ENCODE results near the gene MYOM3.

Gene MYOM3

DNA sequence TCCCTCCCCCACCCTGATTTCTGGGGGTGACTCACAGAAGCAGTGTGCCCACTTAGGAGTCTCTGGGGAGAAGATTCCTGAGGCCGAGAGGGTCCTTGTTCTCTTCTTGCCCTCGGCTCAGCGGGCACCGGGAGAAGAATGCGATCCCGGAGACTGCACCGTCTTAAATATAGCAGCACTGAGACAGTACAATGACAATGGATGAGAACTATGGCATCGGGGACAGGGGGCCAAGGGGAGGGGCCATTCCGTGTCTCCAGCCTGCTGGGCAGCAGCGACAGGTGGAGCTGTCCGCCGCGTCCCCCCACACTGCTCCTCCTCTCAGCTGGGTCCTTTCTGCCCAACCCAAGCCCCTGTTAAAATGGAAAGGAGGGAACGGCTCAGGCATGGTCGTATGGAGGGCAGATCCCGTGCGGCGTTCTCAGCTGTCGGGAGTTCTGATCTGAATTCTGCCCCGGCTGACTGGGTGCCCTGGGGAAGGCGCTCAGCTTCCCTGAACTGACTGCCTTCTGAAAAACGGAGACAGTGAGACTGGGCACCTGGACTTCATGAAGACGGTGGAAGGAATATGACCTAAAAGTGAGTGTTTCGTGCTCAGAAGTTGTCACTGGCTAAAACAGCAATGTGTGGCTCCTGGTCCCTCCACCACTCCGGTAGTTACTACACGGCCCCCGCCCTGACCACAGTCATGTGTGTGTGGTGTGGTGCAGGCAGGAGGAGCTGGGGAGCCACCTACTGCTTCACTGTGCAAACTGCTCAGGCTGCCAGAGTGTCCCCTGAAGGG is at the start of gene MYOM3:
Gene MYOM3, minus strand, starts transcription at position 140 of the 784 bp plus-strand sequence. CDS start 3,499 bp downstream, outside the sequence.
- DNase-seq = peak; percentile 8

DNA sequence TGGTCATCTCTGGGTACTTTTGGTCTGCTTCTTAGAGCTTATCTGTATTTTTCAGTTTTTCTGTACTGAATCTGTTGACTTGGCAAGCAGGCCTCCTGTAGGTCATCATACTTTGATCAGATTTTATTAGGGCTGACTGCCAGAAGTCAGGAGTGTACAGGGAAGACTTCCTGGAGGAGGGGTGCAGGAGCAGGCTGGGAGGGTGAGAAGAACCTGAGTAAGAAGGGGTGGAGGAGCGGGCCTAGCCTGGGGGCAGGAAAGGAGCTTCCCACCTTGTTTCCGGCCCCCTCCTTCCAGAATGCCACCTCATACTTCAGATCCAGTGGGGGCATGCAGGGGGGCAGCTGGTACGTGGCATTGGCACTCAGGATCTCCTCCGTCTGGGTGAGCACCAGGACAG is 49.3 kb upstream of the MYOM3 start:
- no peak for DNase-seq

DNA sequence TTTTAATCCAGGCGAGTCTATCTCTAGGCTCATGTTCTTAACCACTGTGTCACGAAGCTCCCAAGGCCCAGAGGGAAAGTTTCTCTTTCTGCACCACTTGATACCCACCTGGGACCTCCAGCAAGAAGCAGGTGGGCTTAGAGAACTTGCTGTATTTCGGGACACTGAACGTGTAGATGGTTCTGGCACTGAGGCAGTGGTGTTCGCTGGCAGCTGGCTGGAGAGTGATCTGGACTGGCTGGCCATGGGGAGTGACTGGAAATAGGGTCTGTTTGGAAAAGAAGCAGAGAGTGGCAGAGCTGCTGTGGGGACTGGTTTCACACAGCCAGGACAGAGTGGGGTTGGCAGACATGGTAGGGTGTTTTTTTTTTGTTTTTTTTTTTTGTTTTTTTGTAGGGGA is 47.4 kb upstream of the MYOM3 start:
- no peak for DNase-seq

DNA sequence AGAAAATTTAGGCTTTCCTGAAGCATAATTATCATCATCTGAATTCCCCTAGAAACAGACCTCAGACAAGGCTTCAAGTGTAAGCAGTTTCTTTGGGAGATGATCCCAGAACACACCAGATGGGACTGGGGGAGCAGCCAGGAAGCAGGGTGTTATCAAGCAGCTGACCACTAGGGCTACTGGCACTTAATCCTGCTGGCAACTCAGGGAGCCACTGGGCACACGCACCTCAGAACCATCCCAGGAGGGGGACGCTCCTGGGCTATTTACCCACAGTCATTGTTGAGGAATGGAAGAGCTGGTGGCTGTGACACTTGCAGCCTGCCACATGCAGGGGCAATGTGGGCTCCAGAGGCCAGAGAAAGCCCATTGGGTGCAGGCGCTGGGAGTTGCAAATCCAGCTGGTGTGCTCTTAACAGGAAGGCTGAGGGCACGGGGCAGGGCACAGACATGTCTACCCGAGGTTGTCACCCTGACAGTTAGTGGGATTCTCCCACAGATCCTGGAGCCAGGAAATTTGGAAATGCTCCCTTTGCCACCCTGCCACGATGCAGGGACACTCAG is 46.1 kb upstream of the MYOM3 start:
- DNase-seq = no peak

DNA sequence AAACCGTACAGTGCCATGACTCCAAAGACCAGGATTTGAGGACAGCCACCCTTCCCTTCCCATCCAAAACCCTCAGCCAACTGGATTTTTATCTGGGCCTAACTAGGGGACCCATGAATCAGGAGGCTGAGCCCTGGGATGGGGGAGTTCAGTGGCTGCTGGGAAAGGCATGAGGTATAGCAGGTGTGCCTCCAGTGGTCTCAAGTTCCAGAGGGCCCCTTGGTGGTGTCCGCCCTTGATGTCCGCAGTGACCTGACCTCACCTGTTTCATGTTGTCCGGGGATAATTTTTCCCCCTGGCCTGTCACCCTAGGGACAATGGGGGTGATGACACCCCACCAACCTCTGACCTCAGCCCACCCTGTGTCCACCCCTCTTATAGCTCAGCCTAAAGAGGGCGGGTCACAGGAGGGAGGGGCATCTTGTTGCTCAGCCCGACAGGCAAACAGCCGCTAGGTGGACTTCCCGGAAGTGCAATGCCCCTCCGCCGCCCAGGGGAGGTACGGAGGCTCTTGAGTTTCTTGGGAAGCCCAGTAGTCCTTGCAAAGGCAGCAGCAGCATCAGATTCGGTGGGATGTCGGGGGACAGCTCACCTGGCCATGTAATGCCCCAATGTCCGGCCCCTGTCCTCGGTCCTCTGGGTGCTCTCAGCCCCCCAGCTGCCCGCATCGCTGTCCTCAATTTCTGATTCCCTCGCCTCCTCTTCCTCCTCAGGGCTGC is 44.8 kb upstream of the MYOM3 start:
- no peak for DNase-seq

DNA sequence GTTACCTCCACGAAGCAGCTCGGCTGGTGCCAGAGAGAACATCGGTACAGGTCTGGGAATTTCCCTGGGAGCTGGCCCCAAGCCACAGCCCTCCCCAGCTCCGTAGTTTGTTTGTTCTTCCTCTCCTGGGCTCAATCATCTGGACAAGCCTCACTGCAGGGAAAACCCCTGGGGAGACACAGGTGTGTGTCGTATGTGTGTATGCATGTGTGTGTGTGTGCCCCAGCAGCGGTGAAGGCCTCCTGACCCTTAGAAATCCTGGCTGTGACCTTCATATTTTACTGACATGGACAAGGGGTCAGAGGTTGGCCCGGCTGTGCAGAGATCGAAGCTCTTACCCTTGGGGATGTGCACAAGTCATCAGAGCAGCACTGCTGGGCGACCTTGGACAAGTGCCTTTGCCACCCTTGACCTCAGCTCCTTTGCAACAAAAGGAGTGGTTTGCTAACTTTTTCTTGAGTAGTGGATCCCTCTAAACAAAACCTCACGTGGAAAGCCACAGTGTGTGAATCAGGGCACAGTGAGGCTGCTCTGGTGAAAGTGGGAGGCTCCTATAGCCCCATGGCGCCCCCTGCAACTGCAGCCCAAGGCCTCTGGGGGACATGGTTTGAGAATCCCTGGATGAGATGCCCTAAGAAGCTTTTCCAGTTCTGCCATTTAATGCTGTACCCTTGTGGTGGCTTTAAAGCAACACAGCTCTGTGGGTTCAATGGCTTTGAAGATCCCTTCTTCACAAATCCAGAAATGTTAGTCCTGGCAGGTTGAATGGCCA is 43.3 kb upstream of the MYOM3 start:
- DNase-seq = no peak

DNA sequence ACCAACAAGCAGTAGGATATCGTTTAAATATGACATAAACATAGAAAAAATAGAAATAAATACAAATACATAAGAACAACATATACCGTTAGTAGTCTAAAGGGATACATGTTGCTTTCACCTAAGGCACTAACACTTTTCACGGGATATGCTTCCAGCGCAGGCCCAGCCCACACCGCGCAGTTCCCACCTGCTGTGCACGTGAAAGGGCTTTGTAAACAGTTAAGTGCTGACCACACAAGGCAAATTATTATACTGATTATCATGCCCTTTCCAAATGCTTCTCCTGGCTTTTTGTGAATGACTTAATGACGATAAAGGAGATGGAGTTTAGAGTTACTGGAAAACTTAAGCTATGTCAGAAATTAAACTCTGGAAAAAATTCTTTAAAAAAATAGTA is 42.3 kb upstream of the MYOM3 start:
- DNase-seq = no peak

DNA sequence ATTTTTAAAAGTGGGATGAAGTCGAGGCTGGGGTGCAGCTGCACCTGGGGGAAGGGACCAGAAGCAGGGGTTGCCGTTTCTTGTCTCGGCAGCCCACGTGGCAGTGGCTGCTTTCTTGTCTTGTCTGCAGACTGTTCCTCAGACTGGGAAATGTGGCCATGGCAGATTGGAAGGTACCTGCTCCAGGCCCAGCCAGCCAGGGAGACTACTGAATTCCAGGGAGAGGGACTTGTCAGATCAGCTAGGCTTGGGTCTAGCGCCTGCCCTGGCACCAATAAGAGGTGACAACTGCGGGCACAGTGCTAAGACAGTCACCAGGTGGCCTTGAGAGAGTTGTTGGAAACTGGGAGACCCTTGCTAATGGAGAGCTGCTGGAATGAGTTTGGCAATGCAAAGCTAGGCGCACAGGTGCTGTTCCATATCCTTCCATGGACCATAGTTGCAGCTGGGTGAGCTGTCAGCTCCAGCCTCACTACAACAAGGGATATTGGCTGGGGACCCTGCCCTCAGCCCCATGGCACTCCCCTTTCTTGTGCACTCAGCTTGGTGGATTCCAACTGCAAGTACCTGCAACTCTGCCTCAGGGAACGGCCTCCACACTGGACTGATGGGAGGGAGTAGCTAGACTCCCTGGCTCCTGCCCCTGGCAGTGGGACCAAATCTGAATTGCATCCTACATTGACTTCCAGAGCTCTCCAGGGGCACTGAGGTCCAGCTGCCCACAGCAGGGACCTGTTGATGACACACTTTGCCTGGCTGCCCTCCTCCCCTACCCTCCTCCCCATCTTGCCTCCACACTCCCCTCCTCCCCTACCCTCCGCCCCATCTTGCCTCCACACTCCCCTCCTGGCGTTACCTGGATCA is 40.9 kb upstream of the MYOM3 start:
- no peak for DNase-seq

DNA sequence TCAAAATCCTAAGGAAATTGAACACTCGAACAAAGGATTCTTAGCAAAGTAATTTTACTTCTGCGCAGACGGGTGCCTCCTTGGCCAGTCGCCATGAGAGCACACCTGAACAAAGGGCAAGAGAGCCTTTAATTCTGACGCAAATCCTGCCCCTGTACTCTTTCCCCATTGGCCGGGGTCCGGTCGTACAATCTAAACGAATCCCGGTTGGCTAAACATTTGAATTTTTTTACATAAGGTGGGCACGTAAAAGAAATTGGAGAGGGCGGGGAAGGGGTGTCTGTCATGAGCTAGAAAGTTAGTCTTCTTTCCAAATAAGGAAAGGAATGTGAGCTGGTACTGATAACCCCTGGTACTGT is 39.2 kb upstream of the MYOM3 start:
- DNase-seq = no peak

DNA sequence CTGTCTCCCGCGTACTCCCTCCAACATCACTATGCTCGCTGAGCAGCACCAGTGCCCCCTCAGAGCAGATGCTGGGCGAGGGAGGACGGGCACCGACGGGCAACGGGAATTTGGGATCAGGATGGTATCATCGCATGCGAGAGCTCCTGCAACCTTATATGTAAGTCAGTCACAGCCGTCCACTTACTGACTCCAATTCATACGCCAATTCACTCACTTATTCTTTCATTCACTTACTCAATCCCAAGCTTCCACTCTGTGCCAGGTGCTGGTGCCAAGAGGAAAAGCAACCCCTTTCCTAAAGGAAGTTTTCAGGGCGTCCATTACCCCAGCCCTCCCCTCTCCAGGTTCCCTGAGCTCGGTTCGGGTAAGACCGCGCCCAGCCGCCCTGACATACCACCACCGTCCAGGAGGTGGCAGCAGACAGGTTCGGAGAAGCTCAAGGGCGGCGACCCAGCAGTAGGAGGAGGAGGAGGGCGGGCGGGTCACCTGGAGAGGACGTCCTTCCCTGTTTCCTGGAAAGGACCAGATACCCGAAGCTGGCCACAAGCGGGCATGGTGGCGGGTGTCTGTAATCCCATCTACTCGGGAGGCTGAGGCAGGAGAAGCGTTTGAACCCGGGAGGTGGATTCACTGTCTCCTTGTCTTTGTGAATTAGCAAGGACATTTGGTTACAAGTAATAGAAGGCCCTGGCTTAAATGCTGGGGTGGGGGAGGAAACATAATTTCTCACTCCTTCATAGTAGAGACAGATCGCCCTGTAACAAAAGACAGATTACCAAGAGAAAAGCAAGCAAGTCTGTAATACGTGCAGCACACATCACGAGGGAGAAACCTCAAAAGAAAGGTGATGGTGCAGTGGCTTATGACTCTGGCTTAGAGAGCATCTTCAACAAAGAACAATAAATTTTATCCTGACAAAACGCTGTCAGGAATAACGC is 38.6 kb upstream of the MYOM3 start:
- peak; percentile 38 for DNase-seq

DNA sequence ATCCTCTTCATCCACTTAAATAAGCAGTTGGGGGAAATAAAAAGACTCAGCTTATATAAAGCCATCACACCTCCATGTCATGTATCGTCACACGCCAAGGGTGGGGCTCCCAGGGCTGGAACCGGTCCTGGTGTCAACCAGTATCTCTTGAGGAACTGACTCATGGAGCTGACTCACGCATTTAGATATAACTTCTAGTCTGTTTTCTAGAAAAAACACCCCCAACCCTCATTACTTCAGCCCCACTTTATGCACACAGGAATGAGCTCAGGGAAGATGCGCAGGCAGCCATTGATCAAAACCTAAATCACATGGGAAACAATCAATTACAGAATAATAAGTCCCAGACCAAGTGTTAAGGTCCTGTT is 37.9 kb upstream of the MYOM3 start:
- DNase-seq = no peak

DNA sequence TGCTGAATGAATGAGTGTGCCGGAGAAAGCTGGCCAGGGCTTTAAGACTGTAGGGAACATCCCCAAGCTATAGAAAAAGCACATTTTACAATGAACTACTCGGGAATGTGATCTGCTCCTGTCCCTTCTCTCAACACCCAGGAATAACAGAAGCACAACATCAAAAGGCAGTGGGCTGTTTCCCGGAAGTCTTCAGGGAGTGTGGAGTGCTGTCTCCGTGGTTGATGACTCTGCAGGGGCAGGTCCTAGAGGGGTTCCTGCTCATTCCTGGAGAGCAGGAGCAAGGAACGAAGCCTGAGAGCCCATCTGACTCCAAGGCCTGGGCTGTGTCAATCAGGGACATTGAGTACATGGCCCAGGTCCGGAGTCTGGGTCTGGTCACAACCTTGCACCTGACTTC is 35.9 kb upstream of the MYOM3 start:
- no peak for DNase-seq

DNA sequence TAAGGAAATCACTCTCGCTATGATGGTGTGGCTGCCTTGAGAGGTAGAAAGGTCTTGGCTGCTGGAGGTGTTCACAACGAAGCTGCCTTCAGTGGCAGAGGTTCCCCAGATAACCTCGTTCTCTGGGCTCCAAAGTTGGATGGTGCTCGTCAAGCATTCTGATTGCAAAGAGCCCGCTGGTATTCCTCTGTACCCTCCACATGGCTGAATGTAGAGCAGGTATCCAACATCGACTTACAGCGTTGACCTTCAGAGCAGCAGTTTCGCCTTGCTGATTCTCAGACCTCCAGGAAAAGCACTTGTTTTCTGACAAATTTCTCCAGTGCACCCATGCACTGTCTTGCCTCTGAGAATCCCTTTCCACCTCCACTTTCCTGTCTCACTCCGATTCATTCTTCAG is 35.3 kb upstream of the MYOM3 start:
- no peak for DNase-seq

DNA sequence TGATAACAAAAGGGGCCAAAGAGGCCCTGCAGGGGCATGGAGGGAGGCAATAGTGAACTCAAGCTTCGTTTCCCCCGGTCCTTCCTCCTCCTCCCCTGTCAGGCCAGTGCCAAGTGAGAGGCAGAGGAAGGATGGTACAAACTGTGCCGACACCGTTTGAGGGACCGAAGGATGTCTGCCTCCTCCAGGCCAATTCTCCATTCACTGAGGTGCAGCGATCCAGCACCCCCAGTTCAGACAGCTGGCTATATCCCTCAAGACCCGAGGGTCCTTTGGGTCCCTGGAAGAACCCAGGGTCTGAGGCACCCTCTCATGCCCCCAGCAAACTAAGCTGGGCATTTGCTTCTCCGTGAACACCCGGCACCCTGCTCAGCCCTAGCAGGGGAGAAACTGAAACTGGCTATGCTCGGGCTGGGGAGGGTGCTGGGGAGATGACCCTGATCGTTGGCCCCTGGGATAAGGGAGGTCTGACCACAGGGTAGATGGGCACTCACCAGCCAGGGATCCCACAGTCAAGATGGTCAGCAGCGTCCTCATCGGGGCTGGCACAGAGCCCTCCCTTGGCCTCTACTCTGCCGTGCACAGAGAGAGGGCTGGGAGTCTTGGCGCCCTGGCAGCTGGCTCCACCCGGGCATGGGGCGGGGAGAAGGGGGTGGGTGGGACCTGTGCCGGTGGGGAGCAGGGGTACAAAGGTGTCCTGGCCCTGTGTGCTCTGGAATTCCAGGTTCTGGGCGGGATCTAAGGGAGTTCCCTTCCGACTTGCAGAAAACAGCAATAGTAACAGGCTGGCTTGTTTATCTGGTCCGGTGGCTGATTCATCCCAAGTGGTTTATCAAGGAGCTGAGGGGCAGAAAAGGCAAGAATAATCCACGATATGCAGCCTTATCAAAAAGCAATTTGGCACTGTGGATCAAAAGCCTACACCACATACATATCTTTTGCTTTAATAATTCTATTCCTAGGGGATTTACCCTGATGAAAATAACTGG is 30.9 kb upstream of the MYOM3 start, which contains the start of gene IL22RA1:
Gene IL22RA1, minus strand, starts transcription at position 595 of the 989 bp plus-strand sequence. Its CDS starts 58 bp downstream, at position 537.
- no peak for DNase-seq

DNA sequence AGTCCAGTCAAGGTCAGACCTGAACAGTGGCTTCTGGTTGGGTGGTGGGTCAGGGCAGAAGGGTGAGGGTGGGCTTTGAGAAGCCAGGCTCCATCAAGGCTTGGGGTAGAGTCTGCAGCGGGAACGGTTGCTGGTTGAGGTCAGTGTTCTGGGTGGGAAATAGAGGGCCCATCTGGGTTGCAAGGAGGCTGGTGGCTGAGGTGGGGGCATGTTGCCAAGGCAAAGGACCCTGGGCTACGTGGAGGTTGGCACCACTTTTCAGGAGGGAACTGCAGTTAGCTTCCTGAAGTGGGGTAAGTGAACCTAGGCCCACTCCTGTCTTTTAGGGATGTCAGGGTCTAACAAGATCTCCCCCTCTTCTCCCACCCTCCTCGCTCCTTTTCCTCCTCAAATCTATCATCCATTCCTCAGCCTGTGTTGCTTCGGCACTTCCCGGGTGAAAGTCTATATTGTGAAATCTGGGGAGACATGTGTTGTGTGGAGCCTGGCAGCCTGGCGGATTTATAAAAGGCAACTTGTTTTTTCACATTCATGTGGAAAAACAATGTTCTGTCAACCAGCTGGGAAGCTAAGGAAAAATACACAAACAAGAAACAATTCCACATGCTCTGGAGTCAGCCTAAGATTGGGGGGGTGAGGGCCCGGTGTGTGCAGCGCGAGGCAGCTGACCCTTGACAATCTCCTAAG is 29.5 kb upstream of the MYOM3 start:
- DNase-seq = no peak

DNA sequence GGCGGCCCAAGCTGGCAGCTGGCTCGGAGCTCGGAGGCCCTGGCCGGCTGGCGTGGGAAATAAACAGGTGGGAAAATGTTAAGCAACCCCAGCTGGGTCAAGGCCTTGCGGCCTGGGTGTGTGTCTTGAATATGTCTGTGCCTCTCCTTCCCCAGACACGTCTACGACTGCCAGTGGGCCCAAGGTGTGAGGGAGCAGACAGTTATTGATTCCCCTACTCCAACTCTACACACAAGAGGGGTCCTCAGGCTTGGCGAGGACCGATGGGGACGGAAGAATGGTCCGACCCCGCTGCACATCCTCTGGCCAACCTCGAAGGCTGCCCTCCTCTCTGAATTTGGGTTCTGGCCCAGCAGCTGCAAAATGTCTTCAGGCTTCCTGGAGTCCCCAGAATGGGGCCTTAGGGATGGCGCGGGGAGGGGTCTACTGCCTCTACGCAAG is 28.8 kb upstream of the MYOM3 start:
- no peak for DNase-seq

DNA sequence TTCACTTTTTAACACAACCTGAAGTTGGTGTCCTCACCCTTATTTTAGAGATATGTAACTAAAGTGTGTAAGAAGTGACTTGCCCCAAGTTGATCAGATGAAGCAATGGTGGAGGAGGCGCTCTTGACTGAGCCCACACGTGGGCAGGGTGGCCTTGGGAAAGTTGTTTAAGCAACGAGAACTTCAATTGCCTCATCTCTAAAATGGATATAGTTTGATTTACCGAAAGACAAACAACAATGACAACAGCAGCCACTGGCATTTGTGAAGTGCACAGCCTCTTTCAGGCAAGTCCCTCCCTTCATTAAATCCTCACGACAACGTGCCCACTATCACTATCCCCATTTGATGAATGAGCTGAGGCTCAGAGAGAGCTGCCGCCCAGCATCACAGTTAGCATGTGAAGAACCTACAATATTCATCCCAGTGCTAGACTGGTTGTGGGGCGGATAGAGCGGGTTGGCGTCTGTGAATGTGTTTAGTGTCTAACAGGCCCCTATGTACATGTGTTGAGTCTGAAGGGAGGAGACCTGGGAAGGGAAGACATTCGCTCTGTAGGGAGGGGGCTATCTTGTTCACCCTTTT is 28.0 kb upstream of the MYOM3 start:
- no peak for DNase-seq

DNA sequence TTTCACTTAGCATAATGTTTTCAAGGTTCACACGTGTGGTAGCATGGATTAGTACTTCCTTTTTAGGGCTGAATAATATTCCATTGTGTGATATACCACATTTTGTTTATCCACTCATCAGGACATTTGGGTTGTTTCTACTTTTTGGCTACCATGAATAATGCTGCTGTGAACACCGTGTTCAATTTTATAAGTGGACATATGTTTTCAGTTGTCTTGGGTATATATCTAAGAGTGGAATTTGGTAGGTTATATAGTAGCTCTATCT is 27.2 kb upstream of the MYOM3 start:
- DNase-seq = no peak
